EL (cell line): ENCODE measurements around the gene SOCS2.

Experiments used
- DNase-seq: peaks from one replicate; pipeline ENCODE4 v3.0.0-alpha.2; 2016

SOCS2 gene

GRCh38 chr12:93568091-93568490 is 4.4 kb upstream of the SOCS2 start:
- DNase-seq, result no peak

- DNase-seq, result no peak
Measured at GRCh38 chr12:93569301-93569655, 3.2 kb upstream of the SOCS2 start.

GRCh38 chr12:93569656-93570551 is 2.6 kb upstream of the SOCS2 start:
- peak; percentile 88 for DNase-seq

- DNase-seq, result peak; percentile 96
Measured at GRCh38 chr12:93570552-93571364, 1.7 kb upstream of the SOCS2 start.

GRCh38 chr12:93571365-93571924 is 1.0 kb upstream of the SOCS2 start:
- peak; percentile 83 for DNase-seq

GRCh38 chr12:93572712-93573551 is 457 bp downstream of the SOCS2 start:
- peak; percentile 64 for DNase-seq

- peak; percentile 57 for DNase-seq
Measured at GRCh38 chr12:93573552-93574223, 1.2 kb downstream of the SOCS2 start.

- no peak for DNase-seq
Measured at GRCh38 chr12:93577222-93577621, 4.7 kb downstream of the SOCS2 start.

- DNase-seq, result no peak
Measured at GRCh38 chr12:93578221-93578620, 5.7 kb downstream of the SOCS2 start.

GRCh38 chr12:93580682-93581081 is 8.2 kb downstream of the SOCS2 start:
- DNase-seq, result no peak

- no peak for DNase-seq
Measured at GRCh38 chr12:93581370-93581769, 8.9 kb downstream of the SOCS2 start.

GRCh38 chr12:93582351-93582750 is 9.9 kb downstream of the SOCS2 start:
- DNase-seq, result no peak

- DNase-seq, result no peak
Measured at GRCh38 chr12:93583627-93584392, 11.3 kb downstream of the SOCS2 start.

GRCh38 chr12:93585247-93585646 is 12.8 kb downstream of the SOCS2 start:
- no peak for DNase-seq

- no peak for DNase-seq
Measured at GRCh38 chr12:93587611-93588010, 15.1 kb downstream of the SOCS2 start.

- DNase-seq, result peak; percentile 12
Measured at GRCh38 chr12:93589081-93589480, 16.6 kb downstream of the SOCS2 start.

GRCh38 chr12:93591137-93591868 is 18.8 kb downstream of the SOCS2 start:
- peak; percentile 90 for DNase-seq

GRCh38 chr12:93592641-93593406 is 20.3 kb downstream of the SOCS2 start:
- DNase-seq, result no peak

GRCh38 chr12:93593843-93594242 is 21.4 kb downstream of the SOCS2 start:
- DNase-seq, result no peak
